Naive B cell (primary cell): ENCODE data around the gene HOXD8. TPM values are rescaled to one million over a fixed set of nuclear protein-coding genes. Genes with fewer than 3 reads are reported as not detected.
A peak's percentile ranks its signal among the peaks of the same experiment; 100 is the strongest.

Source experiments
- ATAC-seq, 2 donors: fragments of 150-1000 bp; cut with Tn5 transposase; 2 replicates each; pipeline ENCODE4 v1.10.0; 2021; ENCODE audit warnings: low read depth in 2 of 2, mild to moderate bottlenecking in 2 of 2, moderate library complexity in 2 of 2
- DNase-seq: peaks from one replicate; pipeline ENCODE4 v3.0.0; 2022
- H3K27ac Mint-ChIP-seq, 6 donors: one replicate each; pipeline ENCODE4 v1.8.0; 2020 to 2022; ENCODE audit warnings: mild to moderate bottlenecking in 6 of 6, mixed read lengths in 6 of 6, moderate library complexity in 5 of 6, inconsistent platforms in 2 of 6
- H3K27me3 Mint-ChIP-seq, 3 donors: one replicate each; pipeline ENCODE4 v1.8.0; 2021 to 2022; ENCODE audit warnings: mixed read lengths in 3 of 3, mild to moderate bottlenecking in 1 of 3
- H3K36me3 Mint-ChIP-seq, 2 donors: one replicate each; pipeline ENCODE4 v1.8.0; 2020 to 2022; ENCODE audit warnings: mixed read lengths in 2 of 2, inconsistent platforms in 1 of 2, mild to moderate bottlenecking in 1 of 2
- H3K4me1 Mint-ChIP-seq, 3 donors: one replicate each; pipeline ENCODE4 v1.8.0; 2020 to 2022; ENCODE audit warnings: mixed read lengths in 3 of 3, inconsistent platforms in 1 of 3, mild to moderate bottlenecking in 1 of 3, moderate library complexity in 1 of 3
- H3K4me3 Mint-ChIP-seq, 8 donors: one replicate each; pipeline ENCODE4 v1.8.0; 2020 to 2022; ENCODE audit warnings: mild to moderate bottlenecking in 8 of 8, mixed read lengths in 8 of 8, moderate library complexity in 8 of 8, inconsistent platforms in 2 of 8
- H3K9me3 Mint-ChIP-seq, 7 donors: one replicate each; pipeline ENCODE4 v1.8.0; 2020 to 2022; ENCODE audit warnings: mixed read lengths in 7 of 7, mild to moderate bottlenecking in 5 of 7, inconsistent platforms in 2 of 7, moderate library complexity in 1 of 7
- polyA plus RNA-seq, 6 donors: library from polyadenylated mRNA; unstranded; fragments of 300-500 nt; fragmentation: Illumina TruSeq; gene quantifications; one replicate each; pipeline ENCODE4 v1.2.3, GENCODE V29; 2021; ENCODE audit warnings: low read depth in 6 of 6

HOXD8 gene
- polyA plus RNA-seq, result not detected

GRCh38 chr2:176128982-176129796, at the start of gene HOXD8:
HOXD8 (plus strand) TSS chr2:176129705; CDS start chr2:176130367, 662 bp downstream.
- Mint-ChIP-seq H3K27ac (peak within 1 kb of the TSS in 4 of 6 donors; percentile 75 to 97 (median 88)), H3K4me3 (peak within 1 kb of the TSS; percentile 56 to 85 (median 78)), H3K36me3 (peaks cover 0 to 4% of the 10 kb centered on the region in 2 donors), H3K9me3 (peaks cover 0 to 18% (median 7%) of the 10 kb centered on the region in 7 donors), H3K27me3 (peaks cover 76 to 78% (median 78%) of the 10 kb centered on the region in 3 donors), H3K4me1 (peaks cover 29 to 37% (median 29%) of the 10 kb centered on the region in 3 donors)
- DNase-seq, result no peak
- no peak for ATAC-seq

GRCh38 chr2:176079831-176080539, 49.5 kb upstream of the HOXD8 start:
- no peak for ATAC-seq
- Mint-ChIP-seq H3K9me3 (peaks cover 5 to 63% (median 34%) of the 10 kb centered on the region in 7 donors), H3K4me1 (peaks cover 7 to 17% (median 8%) of the 10 kb centered on the region in 3 donors), H3K27me3 (peaks cover 65 to 72% (median 66%) of the 10 kb centered on the region in 3 donors), H3K4me3 (peak overlapping the region in 6 of 8 donors; percentile 59 to 82 (median 69)), H3K27ac (peak overlapping the region in 4 of 6 donors; percentile 86 to 98 (median 92)), H3K36me3 (peaks cover 11 to 20% of the 10 kb centered on the region in 2 donors)
- DNase-seq, result no peak

GRCh38 chr2:176080540-176081375, 48.7 kb upstream of the HOXD8 start:
- ATAC-seq (no peak), DNase-seq (no peak)
- Mint-ChIP-seq H3K27ac (peak overlapping the region in 5 of 6 donors; percentile 14 to 96 (median 79)), H3K27me3 (peaks cover 63 to 72% (median 65%) of the 10 kb centered on the region in 3 donors), H3K4me1 (peaks cover 7 to 17% (median 8%) of the 10 kb centered on the region in 3 donors), H3K9me3 (peaks cover 5 to 58% (median 37%) of the 10 kb centered on the region in 7 donors), H3K4me3 (peak overlapping the region in 6 of 8 donors; percentile 26 to 76 (median 62)), H3K36me3 (peaks cover 11 to 16% of the 10 kb centered on the region in 2 donors)

- Mint-ChIP-seq H3K27ac (peak overlapping the region in 5 of 6 donors; percentile 14 to 96 (median 83)), H3K9me3 (peaks cover 5 to 54% (median 39%) of the 10 kb centered on the region in 7 donors), H3K36me3 (peaks cover 10 to 11% of the 10 kb centered on the region in 2 donors), H3K27me3 (peaks cover 61 to 72% (median 62%) of the 10 kb centered on the region in 3 donors), H3K4me1 (peaks cover 7 to 17% (median 10%) of the 10 kb centered on the region in 3 donors), H3K4me3 (peak overlapping the region in 5 of 8 donors; percentile 39 to 76 (median 69))
- DNase-seq (no peak), ATAC-seq (no peak)
These were observed 48.1 kb upstream of the HOXD8 start for GRCh38 chr2:176081376-176081836.

DNA sequence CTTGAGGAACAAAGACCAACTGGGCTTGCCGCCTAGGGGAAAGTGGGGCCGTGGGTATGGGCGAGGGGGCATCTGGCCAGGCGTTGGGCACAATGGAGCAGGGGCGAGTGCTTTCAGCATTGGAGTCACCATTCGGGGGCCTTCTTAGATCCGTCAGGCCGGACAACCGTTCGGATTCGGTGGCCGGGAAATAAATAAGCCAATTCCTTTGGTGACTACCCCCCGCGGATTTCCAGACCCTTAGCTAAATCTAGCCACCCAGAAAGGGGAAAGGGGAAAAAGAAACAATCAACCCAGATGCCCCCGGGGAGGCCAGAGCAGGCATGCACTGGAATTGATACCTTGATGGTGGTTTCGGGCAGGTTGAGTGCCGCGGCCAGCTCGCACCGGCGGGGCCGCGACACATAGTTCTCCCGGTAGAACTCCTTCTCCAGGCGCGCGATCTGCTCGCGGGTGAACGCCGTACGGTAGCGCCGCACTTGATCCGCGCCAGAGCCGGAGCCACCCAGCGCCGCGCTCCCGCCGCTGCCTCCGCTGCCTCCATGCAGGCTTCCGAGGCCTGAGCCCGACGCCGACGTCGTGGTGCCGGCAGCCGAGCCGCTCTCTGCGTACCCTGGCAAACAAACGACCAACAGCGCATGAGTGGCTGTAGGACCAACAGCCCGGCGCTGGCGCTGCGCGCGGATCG, 47.5 kb upstream of the HOXD8 start:
- peaks cover 61 to 73% (median 62%) of the 10 kb centered on the region in 3 donors for H3K27me3 Mint-ChIP-seq
- H3K4me1 Mint-ChIP-seq, result peaks cover 7 to 17% (median 14%) of the 10 kb centered on the region in 3 donors
- DNase-seq (no peak), ATAC-seq (no peak)
- peak overlapping the region in 4 of 6 donors; percentile 84 to 96 (median 92) for H3K27ac Mint-ChIP-seq
- H3K4me3 Mint-ChIP-seq, result peak overlapping the region in 6 of 8 donors; percentile 16 to 76 (median 70)
- peaks cover 5 to 56% (median 40%) of the 10 kb centered on the region in 7 donors for H3K9me3 Mint-ChIP-seq
- H3K36me3 Mint-ChIP-seq, result peaks cover 11 to 12% of the 10 kb centered on the region in 2 donors

GRCh38 chr2:176082525-176082823, 47.0 kb upstream of the HOXD8 start:
- Mint-ChIP-seq H3K9me3 (peaks cover 5 to 61% (median 40%) of the 10 kb centered on the region in 7 donors), H3K4me3 (peak overlapping the region in 4 of 8 donors; percentile 29 to 75 (median 70)), H3K4me1 (peaks cover 7 to 17% (median 14%) of the 10 kb centered on the region in 3 donors), H3K27me3 (peaks cover 62 to 78% (median 64%) of the 10 kb centered on the region in 3 donors), H3K36me3 (peaks cover 11 to 17% of the 10 kb centered on the region in 2 donors), H3K27ac (peak overlapping the region in 4 of 6 donors; percentile 16 to 96 (median 88))
- ATAC-seq (no peak), DNase-seq (no peak)

DNA sequence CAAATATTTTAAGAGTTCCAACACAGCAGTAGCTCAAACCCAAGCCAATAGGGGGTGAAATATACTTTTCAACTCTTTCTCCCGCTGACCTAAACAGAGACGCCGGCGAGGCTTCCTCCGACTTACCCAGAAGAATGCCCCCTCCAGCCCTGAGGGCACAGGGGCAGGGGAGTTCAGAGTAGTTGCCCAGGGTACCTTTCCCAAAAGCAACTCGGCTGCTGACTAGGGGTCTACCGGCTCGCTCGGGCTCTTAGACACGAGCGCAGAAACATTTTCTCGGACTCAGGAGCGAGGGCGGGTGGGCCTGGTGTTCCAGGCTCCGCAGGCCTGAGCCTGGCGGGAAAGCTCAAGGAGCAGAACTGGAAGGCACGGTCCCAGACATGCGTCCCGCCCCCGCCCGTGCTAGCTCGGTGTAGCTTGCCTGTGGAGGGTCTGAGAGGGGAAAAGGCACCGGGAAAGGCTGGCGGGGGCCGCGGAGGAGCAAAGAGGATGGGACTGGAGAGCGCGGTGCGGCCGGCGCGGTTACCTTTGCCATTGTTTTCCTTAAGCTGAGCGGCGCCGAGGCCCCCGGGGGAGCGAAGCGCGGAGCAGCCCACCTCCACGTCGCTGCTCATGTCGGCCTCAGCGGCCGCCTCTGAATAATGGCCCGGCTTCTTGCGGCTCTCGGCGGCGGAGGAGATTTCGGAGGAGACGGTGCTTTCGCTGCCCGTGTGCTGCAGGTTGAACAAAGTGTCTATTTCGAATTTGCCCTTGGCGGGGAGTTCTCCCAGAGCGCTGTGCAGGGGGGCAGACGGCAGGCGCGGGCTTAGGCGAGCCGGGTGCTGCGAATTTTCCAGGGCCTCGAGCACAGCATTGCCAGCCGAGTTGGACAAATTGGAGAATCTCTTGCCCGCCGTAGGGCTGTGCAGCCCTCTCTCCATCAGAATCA, 46.4 kb upstream of the HOXD8 start:
- Mint-ChIP-seq H3K4me3 (peak overlapping the region in 5 of 8 donors; percentile 44 to 75 (median 67)), H3K9me3 (peaks cover 5 to 61% (median 40%) of the 10 kb centered on the region in 7 donors), H3K27ac (peak overlapping the region in 4 of 6 donors; percentile 16 to 96 (median 88)), H3K4me1 (peaks cover 7 to 20% (median 16%) of the 10 kb centered on the region in 3 donors), H3K27me3 (peaks cover 65 to 83% (median 65%) of the 10 kb centered on the region in 3 donors), H3K36me3 (peaks cover 11 to 17% of the 10 kb centered on the region in 2 donors)
- ATAC-seq, result no peak
- DNase-seq, result no peak

DNA sequence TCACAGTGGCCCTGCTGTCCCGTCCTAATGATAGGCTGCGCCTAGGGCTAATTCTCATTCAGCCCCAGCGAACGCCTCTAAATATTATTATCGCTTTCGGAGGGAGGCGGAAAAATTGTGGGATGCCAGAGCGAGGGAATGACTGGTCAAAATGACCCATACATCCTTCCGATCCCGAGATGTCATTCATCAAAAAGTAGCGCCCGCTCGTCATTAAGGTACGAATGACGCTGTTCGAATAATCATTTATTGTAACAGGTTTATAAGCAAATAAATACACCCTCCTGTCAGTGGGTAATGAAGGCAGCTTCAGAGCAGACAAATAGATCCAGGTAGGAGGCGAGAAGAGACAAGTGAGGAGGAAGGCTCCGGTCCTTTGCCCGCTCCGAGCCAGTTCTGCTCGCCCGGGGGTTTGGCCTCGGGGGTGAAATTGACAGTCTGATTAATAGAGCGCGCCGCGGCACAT, 45.7 kb upstream of the HOXD8 start, which contains the start of gene EVX2:
TSS of gene EVX2 (minus strand) at position 167 of the 466 bp plus-strand sequence. CDS start 186 bp downstream, outside the sequence.
- Mint-ChIP-seq H3K9me3 (peaks cover 5 to 54% (median 36%) of the 10 kb centered on the region in 7 donors), H3K27me3 (peaks cover 64 to 83% (median 65%) of the 10 kb centered on the region in 3 donors), H3K4me1 (peaks cover 10 to 25% (median 21%) of the 10 kb centered on the region in 3 donors), H3K36me3 (peaks cover 6 to 17% of the 10 kb centered on the region in 2 donors), H3K4me3 (peak within 1 kb of the TSS in 6 of 8 donors; percentile 24 to 75 (median 65)), H3K27ac (peak within 1 kb of the TSS in 5 of 6 donors; percentile 49 to 98 (median 84))
- ATAC-seq (no peak), DNase-seq (no peak)

- no peak for ATAC-seq
- Mint-ChIP-seq H3K36me3 (peaks cover 4 to 10% of the 10 kb centered on the region in 2 donors), H3K9me3 (peaks cover 0 to 45% (median 33%) of the 10 kb centered on the region in 7 donors), H3K4me3 (peak overlapping the region in 5 of 8 donors; percentile 10 to 72 (median 56)), H3K27ac (peak overlapping the region in 5 of 6 donors; percentile 49 to 98 (median 84)), H3K27me3 (peaks cover 61 to 83% (median 63%) of the 10 kb centered on the region in 3 donors), H3K4me1 (peaks cover 4 to 17% (median 15%) of the 10 kb centered on the region in 3 donors)
- DNase-seq, result no peak
These were observed 44.8 kb upstream of the HOXD8 start for GRCh38 chr2:176084611-176085119.

GRCh38 chr2:176085120-176085788, 44.3 kb upstream of the HOXD8 start:
- ATAC-seq, result no peak
- Mint-ChIP-seq H3K4me1 (peaks cover 3 to 17% (median 13%) of the 10 kb centered on the region in 3 donors), H3K27me3 (peaks cover 65 to 86% (median 66%) of the 10 kb centered on the region in 3 donors), H3K9me3 (peaks cover 0 to 45% (median 33%) of the 10 kb centered on the region in 7 donors), H3K27ac (peak overlapping the region in 4 of 6 donors; percentile 63 to 98 (median 90)), H3K36me3 (peaks cover 4 to 9% of the 10 kb centered on the region in 2 donors), H3K4me3 (peak overlapping the region in 3 of 8 donors; percentile 69 to 72 (median 70))
- no peak for DNase-seq
